DOHH2 (cell line): ENCODE data around the gene PSORS1C2.

Source experiments
- H3F3A ChIP-seq: fragments of 200-600 bp; sonication (generic), shearing (Covaris generic); 2 replicates; pipeline ENCODE4 v1.6.0; 2016; ENCODE audit warnings: antibody characterized with exemption, mild to moderate bottlenecking; ENCODE audit not compliant: control insufficient read depth, insufficient read depth
- H3K27ac ChIP-seq: fragments of 200-600 bp; sonication (generic); 2 replicates; pipeline ENCODE4 v1.5.1; 2014; ENCODE audit warnings: low read depth, mild to moderate bottlenecking, low read length, moderate library complexity
- H3K27me3 ChIP-seq: fragments of 200-600 bp; sonication (generic); 2 replicates; pipeline ENCODE4 v1.6.1; 2014; ENCODE audit warnings: mild to moderate bottlenecking, low read length, mixed read lengths; ENCODE audit not compliant: control insufficient read depth
- H3K36me3 ChIP-seq: fragments of 200-600 bp; sonication (generic); 2 replicates; pipeline ENCODE4 v1.6.1; 2014; ENCODE audit warnings: mild to moderate bottlenecking, low read length, moderate library complexity, mixed read lengths; ENCODE audit not compliant: control insufficient read depth
- H3K4me1 ChIP-seq: fragments of 200-600 bp; sonication (generic); 2 replicates; pipeline ENCODE4 v1.6.1; 2014; ENCODE audit warnings: mild to moderate bottlenecking, low read length, mixed read lengths; ENCODE audit not compliant: control insufficient read depth
- H3K4me2 ChIP-seq: fragments of 200-600 bp; sonication (generic); 2 replicates; pipeline ENCODE4 v1.6.0; 2014; ENCODE audit warnings: mild to moderate bottlenecking, low read length, moderate library complexity
- H3K4me3 ChIP-seq: fragments of 200-600 bp; sonication (generic); 2 replicates; pipeline ENCODE4 v1.5.1; 2014; ENCODE audit warnings: mild to moderate bottlenecking, low read length, mixed read lengths
- H3K79me2 ChIP-seq: fragments of 200-600 bp; sonication (generic); 2 replicates; pipeline ENCODE4 v1.6.1; 2014; ENCODE audit warnings: mild to moderate bottlenecking, low read length, mixed read lengths; ENCODE audit not compliant: control insufficient read depth
- H3K9me2 ChIP-seq: fragments of 200-600 bp; sonication (generic); replicated peaks from 2 replicates; pipeline ENCODE4 v1.6.1; 2014; ENCODE audit warnings: mild to moderate bottlenecking, low read length, mixed read lengths; ENCODE audit not compliant: control insufficient read depth
- H3K9me3 ChIP-seq: fragments of 200-600 bp; sonication (generic); 2 replicates; pipeline ENCODE4 v1.6.1; 2014; ENCODE audit warnings: antibody characterized with exemption, low read length, mixed read lengths; ENCODE audit not compliant: control insufficient read depth, insufficient read depth
- H4K20me1 ChIP-seq: fragments of 200-600 bp; sonication (generic); 2 replicates; pipeline ENCODE4 v1.6.0; 2014; ENCODE audit warnings: low read depth, mild to moderate bottlenecking, antibody characterized with exemption, low read length, moderate library complexity; ENCODE audit not compliant: control insufficient read depth, insufficient read depth
- EZH2phosphoT487 ChIP-seq: fragments of 200-600 bp; sonication (generic); IDR thresholded peaks from 2 replicates; pipeline ENCODE4 v1.6.1; 2017; ENCODE audit warnings: borderline replicate concordance, mild to moderate bottlenecking, antibody characterized with exemption, low read length, moderate library complexity, mixed read lengths
- TF ChIP-seq, protein P1 (sequence below): fragments of 200-600 bp; sonication (generic); IDR thresholded peaks from one replicate; pipeline ENCODE4 v1.5.1; 2014; ENCODE audit warnings: antibody characterized with exemption, mild to moderate bottlenecking, low read depth, low read length; ENCODE audit not compliant: poor library complexity, severe bottlenecking

PSORS1C2 gene

DNA sequence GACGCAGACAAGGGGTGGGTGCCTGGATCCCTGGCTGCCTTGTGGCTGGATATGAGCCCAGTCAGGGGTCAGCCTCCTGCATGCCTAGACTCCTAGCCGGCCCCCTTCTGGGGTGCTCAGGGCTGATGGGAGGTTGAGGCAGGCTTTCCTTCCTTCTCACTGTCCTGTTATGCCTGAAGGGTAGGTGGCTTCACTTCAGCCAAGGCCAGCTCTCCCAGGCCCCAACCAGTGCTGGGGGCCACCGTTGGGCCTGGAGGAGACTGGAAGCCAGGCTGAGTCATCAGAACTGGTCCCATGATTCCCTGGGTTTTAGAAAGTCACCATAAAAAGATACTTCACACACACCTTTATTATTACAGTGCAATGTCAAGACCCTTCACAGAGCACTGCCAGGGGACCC is 34.5 kb upstream of the PSORS1C2 start:
- Histone ChIP-seq H3K79me2 (no peaks in the 10 kb centered on the region), H3K27me3 (no peaks in the 10 kb centered on the region), H3K9me2 (no peaks in the 10 kb centered on the region), H3K4me2 (no peak overlapping the region), H3K27ac (no peak overlapping the region), H3K4me3 (no peak overlapping the region), H3K9me3 (no peaks in the 10 kb centered on the region), H3K36me3 (no peaks in the 10 kb centered on the region), H3K4me1 (peaks cover 2% of the 10 kb centered on the region; the same call in 1 of the 2 replicates), H3F3A (no peaks in the 10 kb centered on the region), H4K20me1 (no peaks in the 10 kb centered on the region)
- no peak for TF ChIP-seq EZH2phosphoT487
- TF ChIP-seq, protein P1, sequence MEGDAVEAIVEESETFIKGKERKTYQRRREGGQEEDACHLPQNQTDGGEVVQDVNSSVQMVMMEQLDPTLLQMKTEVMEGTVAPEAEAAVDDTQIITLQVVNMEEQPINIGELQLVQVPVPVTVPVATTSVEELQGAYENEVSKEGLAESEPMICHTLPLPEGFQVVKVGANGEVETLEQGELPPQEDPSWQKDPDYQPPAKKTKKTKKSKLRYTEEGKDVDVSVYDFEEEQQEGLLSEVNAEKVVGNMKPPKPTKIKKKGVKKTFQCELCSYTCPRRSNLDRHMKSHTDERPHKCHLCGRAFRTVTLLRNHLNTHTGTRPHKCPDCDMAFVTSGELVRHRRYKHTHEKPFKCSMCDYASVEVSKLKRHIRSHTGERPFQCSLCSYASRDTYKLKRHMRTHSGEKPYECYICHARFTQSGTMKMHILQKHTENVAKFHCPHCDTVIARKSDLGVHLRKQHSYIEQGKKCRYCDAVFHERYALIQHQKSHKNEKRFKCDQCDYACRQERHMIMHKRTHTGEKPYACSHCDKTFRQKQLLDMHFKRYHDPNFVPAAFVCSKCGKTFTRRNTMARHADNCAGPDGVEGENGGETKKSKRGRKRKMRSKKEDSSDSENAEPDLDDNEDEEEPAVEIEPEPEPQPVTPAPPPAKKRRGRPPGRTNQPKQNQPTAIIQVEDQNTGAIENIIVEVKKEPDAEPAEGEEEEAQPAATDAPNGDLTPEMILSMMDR = no peak

DNA sequence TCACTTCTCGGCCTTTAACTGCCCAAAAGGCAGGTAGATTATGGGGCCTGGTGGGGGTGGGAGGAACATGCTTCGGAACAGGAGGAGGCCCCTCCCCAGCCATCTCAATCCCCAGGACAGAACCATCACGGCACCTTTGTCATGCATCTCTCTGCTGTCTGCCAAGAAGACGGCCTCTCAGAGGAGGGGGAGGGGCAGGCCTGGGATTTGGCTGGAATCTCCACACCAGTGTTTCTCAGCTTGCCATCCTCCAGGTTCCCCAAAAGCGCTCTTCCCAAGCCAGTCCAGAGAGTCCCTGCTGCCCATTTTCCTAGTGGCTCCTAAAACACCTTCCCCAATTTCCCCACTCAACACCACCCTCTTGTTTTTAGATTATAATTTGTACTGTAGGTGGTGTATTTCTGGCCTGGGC is 34.1 kb upstream of the PSORS1C2 start:
- Histone ChIP-seq H3K36me3 (no peaks in the 10 kb centered on the region), H3K79me2 (no peaks in the 10 kb centered on the region), H3K9me3 (no peaks in the 10 kb centered on the region), H4K20me1 (no peaks in the 10 kb centered on the region), H3K27me3 (no peaks in the 10 kb centered on the region), H3K4me3 (no peak overlapping the region), H3K27ac (no peak overlapping the region), H3K4me2 (no peak overlapping the region), H3F3A (no peaks in the 10 kb centered on the region), H3K9me2 (no peaks in the 10 kb centered on the region), H3K4me1 (no peaks in the 10 kb centered on the region)
- TF ChIP-seq, protein P1 = no peak
- TF ChIP-seq EZH2phosphoT487 = no peak

DNA sequence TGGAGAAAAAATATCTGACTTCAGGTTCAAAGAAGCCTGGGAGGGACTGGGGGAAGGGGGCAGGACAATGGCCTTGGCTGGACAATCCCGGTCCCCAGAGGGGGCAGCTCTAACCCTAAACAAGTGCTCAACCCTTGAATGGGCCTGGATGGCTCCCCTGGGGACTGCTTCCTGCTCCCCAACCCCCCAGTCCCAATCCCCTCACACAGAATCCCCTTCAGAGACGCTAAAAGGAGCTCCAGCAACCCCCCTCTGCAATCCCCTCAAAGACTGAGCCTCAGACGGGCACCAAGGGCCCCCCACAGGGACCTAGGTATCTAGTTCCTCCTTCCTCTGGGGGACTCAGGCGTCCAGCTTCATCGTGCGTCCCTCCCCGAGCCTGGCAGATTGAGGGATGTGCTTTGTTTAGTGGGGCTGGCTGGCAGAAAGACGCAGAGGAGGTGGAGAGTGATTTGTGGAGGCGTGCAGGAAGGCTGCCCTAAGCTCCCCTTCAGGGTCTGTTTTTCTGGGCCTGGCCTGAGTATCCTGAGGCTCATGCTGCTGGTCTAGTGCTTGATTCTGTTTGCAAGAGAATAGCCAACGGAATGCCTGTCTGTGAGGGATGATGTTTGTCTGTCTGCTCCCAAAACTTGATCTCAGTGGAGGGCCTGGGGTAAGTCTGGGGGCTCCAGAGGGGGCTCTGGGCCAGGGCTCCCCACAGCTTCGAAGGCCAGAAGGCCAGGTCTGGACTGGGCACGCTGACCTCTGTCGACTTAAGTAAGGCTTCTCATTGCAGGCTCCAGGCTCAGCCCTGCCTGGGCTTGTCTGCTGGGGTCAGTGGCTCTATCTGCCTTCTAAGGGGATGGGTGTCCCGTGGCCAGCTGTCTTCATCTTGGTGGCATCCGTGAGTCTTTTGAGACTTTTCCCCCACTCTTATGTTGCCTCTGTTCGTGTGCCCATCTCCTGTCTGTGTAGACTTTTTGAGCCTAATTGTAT is 33.4 kb upstream of the PSORS1C2 start:
- Histone ChIP-seq H3K4me2 (no peak overlapping the region), H3K27ac (no peak overlapping the region), H3K79me2 (no peaks in the 10 kb centered on the region), H3K27me3 (no peaks in the 10 kb centered on the region), H3K4me3 (no peak overlapping the region), H3K36me3 (no peaks in the 10 kb centered on the region), H3K4me1 (no peaks in the 10 kb centered on the region), H3K9me2 (no peaks in the 10 kb centered on the region), H4K20me1 (no peaks in the 10 kb centered on the region), H3F3A (no peaks in the 10 kb centered on the region), H3K9me3 (no peaks in the 10 kb centered on the region)
- TF ChIP-seq EZH2phosphoT487 = no peak
- TF ChIP-seq, protein P1 = no peak
